ENCODE data around the gene CYP2W1. TPM values are rescaled to one million over a fixed set of nuclear protein-coding genes. Genes with fewer than 3 reads are reported as not detected.

The CYP2W1 gene
- total RNA-seq, 4 donors from 2014 or later: not detected

DNA sequence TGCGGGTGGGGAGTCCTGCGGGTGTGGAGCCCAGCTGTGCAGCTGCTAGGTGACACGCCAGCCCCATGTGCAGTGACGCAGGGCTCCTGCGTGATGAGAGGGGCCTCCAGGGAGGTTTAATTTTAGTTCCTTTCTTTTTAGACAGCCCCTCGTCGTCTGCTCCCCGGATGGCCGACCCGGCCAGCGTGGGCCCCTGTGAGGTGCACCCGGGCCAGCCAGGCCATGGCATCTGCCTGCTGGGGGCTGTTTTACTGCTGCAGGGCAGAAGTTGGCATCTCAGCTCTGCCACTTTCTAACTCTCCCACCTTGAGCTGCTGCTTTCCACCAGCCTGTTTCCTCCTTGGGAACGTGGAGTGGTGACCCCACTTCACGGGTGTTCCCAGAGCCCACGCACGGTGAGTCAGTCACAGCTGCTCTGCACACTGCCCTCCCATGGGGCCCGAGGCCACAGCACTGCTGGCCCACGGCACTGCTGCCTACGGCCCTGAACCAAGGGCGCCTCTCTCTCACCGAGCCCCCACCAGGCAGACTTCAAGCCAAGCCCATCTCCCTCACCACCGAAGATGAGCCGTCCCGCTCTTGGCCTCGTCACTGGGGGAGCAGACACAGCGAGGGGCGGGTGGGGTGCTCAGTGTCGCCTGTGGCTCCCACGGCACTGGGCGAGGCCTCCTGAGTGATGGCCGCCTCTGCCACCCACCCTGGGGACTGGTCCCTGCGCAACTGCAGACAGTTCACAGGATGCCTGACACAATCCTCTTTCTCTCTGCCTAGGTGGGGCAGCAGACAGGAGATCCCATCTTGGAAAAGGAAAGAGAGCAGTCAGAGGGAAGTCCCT, 21.3 kb downstream of the CYP2W1 start:
- H3K36me3 ChIP-seq: peaks cover 0 to 66% of the 10 kb centered on the region in 2 donors

DNA sequence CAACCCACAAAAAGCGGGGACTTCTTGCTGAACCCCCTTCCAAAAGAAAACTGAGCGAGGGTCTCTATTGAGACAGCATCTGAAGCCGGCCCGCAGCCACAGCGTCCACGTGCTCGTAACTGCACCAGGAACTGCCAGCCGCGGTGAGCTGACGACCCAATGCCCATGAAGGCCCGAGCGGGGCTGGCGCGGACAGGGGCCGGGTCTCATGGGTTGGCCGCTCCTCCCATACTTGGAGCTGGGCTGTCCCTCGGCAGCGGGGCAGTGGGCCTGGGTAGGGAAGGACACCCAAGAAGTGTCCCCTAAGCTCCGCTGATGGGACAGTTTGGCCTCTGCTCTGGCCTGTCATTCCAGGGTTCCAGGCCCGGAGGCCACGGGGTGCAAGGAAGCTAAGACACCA, 22.3 kb downstream of the CYP2W1 start:
- H3K4me3 ChIP-seq: no peak overlapping the region
- WGBS, 2 donors (ENCODE audit: low coverage in 1 of 2): 60% methylated on average over 1 of the region's 21 CpGs; no CpG with 5 or more reads in 1 of the 2 donors
- H3K9me3 ChIP-seq: no peaks in the 10 kb centered on the region
- TF ChIP-seq POLR2A (IDR thresholded peaks at IDR 0.05) (no peak), EP300 (IDR thresholded peaks at IDR 0.05) (no peak), POLR2AphosphoS5 (IDR thresholded peaks at IDR 0.05) (no peak)
- TF ChIP-seq, protein P1, sequence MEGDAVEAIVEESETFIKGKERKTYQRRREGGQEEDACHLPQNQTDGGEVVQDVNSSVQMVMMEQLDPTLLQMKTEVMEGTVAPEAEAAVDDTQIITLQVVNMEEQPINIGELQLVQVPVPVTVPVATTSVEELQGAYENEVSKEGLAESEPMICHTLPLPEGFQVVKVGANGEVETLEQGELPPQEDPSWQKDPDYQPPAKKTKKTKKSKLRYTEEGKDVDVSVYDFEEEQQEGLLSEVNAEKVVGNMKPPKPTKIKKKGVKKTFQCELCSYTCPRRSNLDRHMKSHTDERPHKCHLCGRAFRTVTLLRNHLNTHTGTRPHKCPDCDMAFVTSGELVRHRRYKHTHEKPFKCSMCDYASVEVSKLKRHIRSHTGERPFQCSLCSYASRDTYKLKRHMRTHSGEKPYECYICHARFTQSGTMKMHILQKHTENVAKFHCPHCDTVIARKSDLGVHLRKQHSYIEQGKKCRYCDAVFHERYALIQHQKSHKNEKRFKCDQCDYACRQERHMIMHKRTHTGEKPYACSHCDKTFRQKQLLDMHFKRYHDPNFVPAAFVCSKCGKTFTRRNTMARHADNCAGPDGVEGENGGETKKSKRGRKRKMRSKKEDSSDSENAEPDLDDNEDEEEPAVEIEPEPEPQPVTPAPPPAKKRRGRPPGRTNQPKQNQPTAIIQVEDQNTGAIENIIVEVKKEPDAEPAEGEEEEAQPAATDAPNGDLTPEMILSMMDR (IDR thresholded peaks at IDR 0.05): no peak
- no peak overlapping the region for H3K27ac ChIP-seq
- peaks cover 0 to 64% of the 10 kb centered on the region in 2 donors for H3K36me3 ChIP-seq
- no peaks in the 10 kb centered on the region for H3K4me1 ChIP-seq
- H3K27me3 ChIP-seq: no peaks in the 10 kb centered on the region
- no peak for ATAC-seq

More for the DNA sequence above, 21.3 kb downstream of the CYP2W1 start:
- TF ChIP-seq, protein P1 (IDR thresholded peaks at IDR 0.05): no peak
- TF ChIP-seq POLR2AphosphoS5 (IDR thresholded peaks at IDR 0.05): no peak
- no peak for TF ChIP-seq EP300 (IDR thresholded peaks at IDR 0.05)
- no peak for TF ChIP-seq POLR2A (IDR thresholded peaks at IDR 0.05)
- no peak for ATAC-seq
- H3K27me3 ChIP-seq: no peaks in the 10 kb centered on the region
- H3K27ac ChIP-seq: no peak overlapping the region
- WGBS, 2 donors (ENCODE audit: low coverage in 1 of 2): 61% methylated on average over 5 of the region's 32 CpGs; no CpG with 5 or more reads in 1 of the 2 donors
- no peaks in the 10 kb centered on the region for H3K4me1 ChIP-seq
- H3K4me3 ChIP-seq: no peak overlapping the region
- H3K9me3 ChIP-seq: no peaks in the 10 kb centered on the region

DNA sequence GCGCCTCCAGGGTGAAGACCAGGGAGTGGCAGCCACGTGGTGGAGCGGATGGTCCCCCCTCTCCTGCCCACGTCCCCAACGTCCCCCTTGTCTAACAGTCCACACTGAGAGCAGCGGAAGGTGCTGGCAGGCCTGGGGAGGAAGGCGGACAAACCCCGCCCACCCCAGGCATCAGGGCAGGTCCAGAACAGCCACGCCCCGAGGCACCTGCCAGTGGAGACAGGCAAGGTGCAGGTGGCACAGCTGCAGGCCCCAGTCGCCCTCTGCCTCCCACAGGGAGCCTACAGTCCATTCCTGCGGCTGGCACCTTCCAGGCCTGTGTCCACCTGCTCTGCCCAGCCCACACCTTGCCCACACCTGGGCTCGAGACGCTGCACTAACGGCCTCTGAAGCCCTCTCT, 24.9 kb downstream of the CYP2W1 start:
- WGBS, 2 donors (ENCODE audit: low coverage in 1 of 2): 40% methylated on average over 1 of the region's 15 CpGs; no CpG with 5 or more reads in 1 of the 2 donors
- no peak overlapping the region for H3K4me3 ChIP-seq
- H3K27ac ChIP-seq: no peak overlapping the region
- ATAC-seq: no peak
- TF ChIP-seq EP300 (IDR thresholded peaks at IDR 0.05) (no peak), POLR2A (IDR thresholded peaks at IDR 0.05) (no peak), POLR2AphosphoS5 (IDR thresholded peaks at IDR 0.05) (no peak)
- TF ChIP-seq, protein P1 (IDR thresholded peaks at IDR 0.05): no peak
- peaks cover 0 to 63% of the 10 kb centered on the region in 2 donors for H3K36me3 ChIP-seq
- no peaks in the 10 kb centered on the region for H3K27me3 ChIP-seq
- peaks cover 0 to 15% (median 0%) of the 10 kb centered on the region in 3 donors for H3K4me1 ChIP-seq
- H3K9me3 ChIP-seq: no peaks in the 10 kb centered on the region

DNA sequence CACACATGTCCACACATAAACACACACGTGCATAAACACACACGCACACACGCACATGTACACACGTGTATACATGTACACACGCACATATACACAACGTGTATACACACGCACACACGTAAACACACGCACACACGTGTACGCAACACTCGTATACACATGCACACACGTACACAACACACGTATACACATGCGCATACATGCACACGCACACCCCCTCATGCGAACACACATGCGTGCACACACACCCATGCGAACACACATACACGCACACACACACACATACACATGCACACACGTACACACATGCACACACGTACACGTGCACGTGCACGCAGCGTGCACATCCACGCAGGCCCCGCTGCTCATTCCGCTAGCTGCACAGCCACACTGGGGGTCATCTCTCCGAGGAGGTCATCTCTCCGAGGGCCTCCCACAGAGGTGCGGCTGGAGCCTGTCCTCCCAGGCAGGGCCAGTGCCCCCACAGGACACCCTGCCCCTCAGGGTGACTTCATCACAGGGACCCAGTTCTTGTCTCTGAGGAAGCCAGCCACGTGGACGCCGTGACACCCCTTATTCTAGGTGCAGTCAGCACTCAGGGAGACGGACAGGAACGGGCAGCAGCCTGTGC, 25.9 kb downstream of the CYP2W1 start:
- no peak for ATAC-seq
- H3K4me3 ChIP-seq: no peak overlapping the region
- no peaks in the 10 kb centered on the region for H3K9me3 ChIP-seq
- H3K36me3 ChIP-seq: peaks cover 0 to 61% of the 10 kb centered on the region in 2 donors
- H3K27ac ChIP-seq: no peak overlapping the region
- H3K4me1 ChIP-seq: peaks cover 0 to 24% (median 0%) of the 10 kb centered on the region in 3 donors
- 79 to 89% methylated on average over 12 to 32 of the region's 37 CpGs for WGBS, 2 donors (ENCODE audit: low coverage in 1 of 2)
- TF ChIP-seq POLR2AphosphoS5 (IDR thresholded peaks at IDR 0.05): no peak
- no peak for TF ChIP-seq EP300 (IDR thresholded peaks at IDR 0.05)
- TF ChIP-seq POLR2A (IDR thresholded peaks at IDR 0.05): no peak
- no peaks in the 10 kb centered on the region for H3K27me3 ChIP-seq

DNA sequence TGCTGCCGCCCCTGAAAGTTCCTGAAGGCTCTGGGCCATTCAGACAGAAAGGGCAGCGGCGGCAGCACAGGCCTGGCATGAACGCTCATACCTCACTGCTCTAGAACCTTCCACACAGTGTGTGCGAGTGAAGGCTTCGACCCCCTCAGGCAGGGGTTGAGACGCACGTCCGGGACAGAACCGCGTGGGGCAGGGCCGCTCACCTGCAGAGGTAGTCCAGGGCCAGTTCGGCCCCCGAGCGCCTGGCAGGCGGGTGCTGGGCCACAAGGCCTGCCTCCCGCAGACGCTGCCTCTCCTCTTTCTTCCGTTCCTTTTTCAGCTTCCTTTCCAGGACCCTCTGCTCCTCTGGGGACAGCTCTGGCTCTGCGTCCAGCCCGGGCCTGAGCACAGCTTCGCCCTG, 26.8 kb downstream of the CYP2W1 start:
- Histone ChIP-seq H3K9me3 (no peaks in the 10 kb centered on the region), H3K27ac (no peak overlapping the region), H3K27me3 (no peaks in the 10 kb centered on the region), H3K36me3 (peaks cover 0 to 52% of the 10 kb centered on the region in 2 donors), H3K4me3 (no peak overlapping the region), H3K4me1 (peaks cover 0 to 33% (median 0%) of the 10 kb centered on the region in 3 donors)
- WGBS, 2 donors (ENCODE audit: low coverage in 1 of 2): no CpG with 5 or more reads among the region's 22 CpGs
- no peak for TF ChIP-seq POLR2AphosphoS5 (IDR thresholded peaks at IDR 0.05)
- TF ChIP-seq POLR2A (IDR thresholded peaks at IDR 0.05): no peak
- TF ChIP-seq, protein P1 (IDR thresholded peaks at IDR 0.05): no peak
- TF ChIP-seq EP300 (IDR thresholded peaks at IDR 0.05): no peak
- ATAC-seq: no peak

Measured in gastroesophageal sphincter (tissue), 4 donors.